Articular chondrocyte of knee joint (primary cell): ENCODE results near the gene STOML2. TPM values are rescaled to one million over a fixed set of nuclear protein-coding genes. Genes with fewer than 3 reads are reported as not detected.

ENCODE experiments used
- total RNA-seq: library from RNA; depleted of rRNA; stranded (reverse); fragments of >200 nt; gene quantifications from 2 replicates; pipeline ENCODE4 v1.2.3, GENCODE V29; 2012

Gene STOML2
- 114 and 128 TPM in 2 replicates for total RNA-seq

GRCh38 chr9:35102769-35103659, at the start of gene STOML2:
TSS of gene STOML2 (minus strand) at chr9:35103131. CDS start at chr9:35103094, 37 bp downstream.

GRCh38 chr9:35115680-35116538, 13.0 kb upstream of the STOML2 start, which contains the start of gene ATOSB:
TSS of gene ATOSB (minus strand) at chr9:35115862. CDS start at chr9:35108274, 7,588 bp downstream.

GRCh38 chr9:35096035-35096849, 6.7 kb downstream of the STOML2 start, which contains the start of gene PIGO:
TSS of gene PIGO (minus strand) at chr9:35096591. CDS start at chr9:35095565, 1,026 bp downstream.

GRCh38 chr9:35079426-35080341, 23.2 kb downstream of the STOML2 start, which contains the start of gene FANCG:
TSS of gene FANCG (minus strand) at chr9:35079942. CDS start at chr9:35079524, 418 bp downstream.

GRCh38 chr9:35072461-35073278, 30.3 kb downstream of the STOML2 start, which contains the start of gene VCP:
TSS of gene VCP (minus strand) at chr9:35072625. CDS start at chr9:35072353, 272 bp downstream.

Other genes starting within 250 kb of the STOML2 start
- 0.11 and 0.26 TPM in 2 replicates for gene PHF24, start 144.8 kb downstream of the STOML2 start, total RNA-seq
- gene DNAJB5, start 113.4 kb downstream of the STOML2 start, total RNA-seq = 8.5 and 13.1 TPM in 2 replicates
- gene VCP, start 30.5 kb downstream of the STOML2 start, total RNA-seq = 254 and 283 TPM in 2 replicates
- gene FANCG, start 23.2 kb downstream of the STOML2 start, total RNA-seq = 10.5 and 12.2 TPM in 2 replicates
- 10.6 and 13.5 TPM in 2 replicates for gene PIGO, start 6.5 kb downstream of the STOML2 start, total RNA-seq
- gene ATOSB, start 12.7 kb upstream of the STOML2 start, total RNA-seq = 18.8 and 23.7 TPM in 2 replicates
- gene UNC13B, start 58.9 kb upstream of the STOML2 start, total RNA-seq = 15.0 and 15.5 TPM in 2 replicates